Mesodermal cell (in vitro differentiated cells): ENCODE data around the gene DDX10.

Experiments used
- H3K27ac ChIP-seq: 2 replicates; pipeline ENCODE4 v1.7.0; 2013; ENCODE audit warnings: mild to moderate bottlenecking, low read depth, low read length, moderate library complexity; ENCODE audit not compliant: severe bottlenecking
- H3K36me3 ChIP-seq: 2 replicates; pipeline ENCODE4 v1.7.1; 2013; ENCODE audit warnings: mild to moderate bottlenecking, low read length, moderate library complexity; ENCODE audit not compliant: control insufficient read depth, insufficient read depth
- H3K4me1 ChIP-seq: one replicate; pipeline ENCODE4 v1.7.1; 2013; ENCODE audit warnings: mild to moderate bottlenecking, low read length; ENCODE audit not compliant: insufficient read depth, control insufficient read depth, poor library complexity, severe bottlenecking
- H3K4me3 ChIP-seq: 2 replicates; pipeline ENCODE4 v1.7.0; 2013; ENCODE audit warnings: low read length, control low read depth, mild to moderate bottlenecking; ENCODE audit not compliant: insufficient read depth, poor library complexity, severe bottlenecking; ENCODE audit errors: extremely low read depth
- H3K9me3 ChIP-seq: 2 replicates; pipeline ENCODE4 v1.7.1; 2013; ENCODE audit warnings: mild to moderate bottlenecking, low read length, moderate library complexity; ENCODE audit not compliant: control insufficient read depth
- WGBS, 2 experiments: methylation state at CpG; one replicate each; pipeline ENCODE4 v1.1.5; 2013; ENCODE audit warnings: missing lambda C conversion rate in 2 of 2; ENCODE audit not compliant: insufficient coverage in 2 of 2; 5-methylcytosine and 5-hydroxymethylcytosine counted together

DDX10 gene

DNA sequence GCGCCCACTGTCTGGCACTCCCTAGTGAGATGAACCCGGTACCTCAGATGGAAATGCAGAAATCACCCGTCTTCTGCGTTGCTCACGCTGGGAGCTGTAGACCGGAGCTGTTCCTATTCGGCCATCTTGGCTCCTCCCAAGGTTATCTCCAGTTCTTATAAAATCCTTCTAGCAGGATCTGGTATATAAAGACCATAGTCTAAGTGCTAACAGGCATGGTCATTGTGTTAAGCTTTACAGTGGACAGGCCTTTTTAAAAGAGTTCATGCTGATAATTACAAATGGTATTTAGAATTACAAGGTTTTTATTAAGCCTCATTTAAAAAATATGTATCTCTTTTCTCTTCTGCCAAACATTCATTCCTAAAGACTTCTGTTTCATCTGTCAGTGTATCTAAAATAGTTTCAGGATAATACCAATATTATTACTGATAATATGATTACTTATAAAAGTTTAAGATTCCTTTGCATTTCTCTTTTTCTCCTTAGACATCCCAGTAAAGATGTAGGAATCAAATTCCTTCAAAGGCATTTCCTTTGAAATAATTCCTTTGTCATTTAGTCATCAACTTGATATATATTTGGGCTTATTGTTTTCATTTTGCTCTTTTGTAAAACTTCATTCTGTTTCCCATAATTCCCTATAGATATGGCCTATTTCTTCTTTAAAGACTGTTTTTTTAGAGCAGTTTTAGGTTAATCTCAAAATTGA lies 20.7 kb downstream of the DDX10 start:
- H3K4me3 ChIP-seq = no peak overlapping the region
- H3K36me3 ChIP-seq = peaks cover 51% of the 10 kb centered on the region
- no peaks in the 10 kb centered on the region for H3K4me1 ChIP-seq
- WGBS, 2 experiments = 100% methylated on average over 2 of the region's 7 CpGs; no CpG with 5 or more reads in 1 of the 2 experiments
- no peak overlapping the region for H3K27ac ChIP-seq
- H3K9me3 ChIP-seq = no peaks in the 10 kb centered on the region

DNA sequence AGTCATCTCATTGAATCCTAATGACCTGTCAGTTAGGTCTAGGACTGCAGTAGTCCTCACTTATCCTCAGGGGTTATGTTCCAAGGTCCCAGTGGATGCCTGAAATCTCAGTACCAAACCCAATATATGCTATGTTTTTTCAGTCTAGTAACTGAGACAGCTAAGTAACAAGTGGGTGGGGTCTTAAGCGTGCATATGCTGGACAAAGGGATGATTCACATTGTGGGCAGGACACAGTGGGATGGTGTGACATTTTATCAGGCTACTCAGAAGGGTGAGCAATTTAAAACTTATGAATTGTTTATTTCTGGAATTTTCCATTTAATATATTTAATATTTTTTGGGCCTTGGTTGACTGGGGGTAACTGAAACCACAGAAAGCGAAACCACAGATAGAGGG lies 29.0 kb downstream of the DDX10 start:
- WGBS, 2 experiments = 86 to 88% methylated on average over 1 of the region's 2 CpGs
- Histone ChIP-seq H3K4me3 (no peak overlapping the region), H3K9me3 (no peaks in the 10 kb centered on the region), H3K4me1 (no peaks in the 10 kb centered on the region), H3K36me3 (peaks cover 57% of the 10 kb centered on the region), H3K27ac (no peak overlapping the region)

GRCh38 chr11:108694846-108695245 lies 30.0 kb downstream of the DDX10 start:
- Histone ChIP-seq H3K4me3 (no peak overlapping the region), H3K36me3 (peaks cover 56% of the 10 kb centered on the region), H3K9me3 (no peaks in the 10 kb centered on the region), H3K4me1 (no peaks in the 10 kb centered on the region), H3K27ac (no peak overlapping the region)
- WGBS, 2 experiments = no CpG with 5 or more reads among the region's 1 CpG

DNA sequence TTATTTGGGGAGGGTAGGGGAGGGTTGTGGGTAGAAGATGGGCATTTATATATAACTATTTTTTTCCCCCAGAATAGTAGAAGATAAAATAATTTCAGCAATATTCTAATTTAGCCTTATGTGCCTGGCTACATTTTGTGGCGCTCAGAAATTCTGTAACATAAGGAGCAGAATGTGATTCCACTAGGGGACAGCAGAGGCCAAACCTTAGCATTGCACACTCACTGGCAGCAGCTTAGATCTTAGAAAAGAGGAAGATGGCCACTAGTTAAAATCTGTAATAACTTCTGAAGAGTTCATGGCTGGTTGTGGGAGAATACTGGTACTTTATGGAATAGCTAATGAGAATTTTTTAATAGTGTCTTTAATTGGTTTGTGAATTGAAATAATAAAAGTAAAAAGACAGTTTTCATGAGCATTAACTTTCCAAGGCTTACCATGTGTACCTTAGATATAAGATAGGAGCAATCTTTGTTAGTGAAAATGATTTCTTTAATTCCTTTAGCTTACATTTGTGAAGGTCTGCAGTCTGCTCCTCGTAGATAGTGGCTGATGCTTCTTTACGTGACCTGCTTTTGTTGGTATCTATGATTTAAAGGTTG lies 33.1 kb downstream of the DDX10 start:
- Histone ChIP-seq H3K4me3 (no peak overlapping the region), H3K9me3 (no peaks in the 10 kb centered on the region), H3K27ac (no peak overlapping the region), H3K36me3 (peaks cover 56% of the 10 kb centered on the region), H3K4me1 (no peaks in the 10 kb centered on the region)
- 83 to 90% methylated on average over 2 to 3 of the region's 3 CpGs for WGBS, 2 experiments

- WGBS, 2 experiments = 89 to 100% methylated on average over 3 of the region's 4 CpGs
Observed at GRCh38 chr11:108698844-108699642, 34.2 kb downstream of the DDX10 start.

DNA sequence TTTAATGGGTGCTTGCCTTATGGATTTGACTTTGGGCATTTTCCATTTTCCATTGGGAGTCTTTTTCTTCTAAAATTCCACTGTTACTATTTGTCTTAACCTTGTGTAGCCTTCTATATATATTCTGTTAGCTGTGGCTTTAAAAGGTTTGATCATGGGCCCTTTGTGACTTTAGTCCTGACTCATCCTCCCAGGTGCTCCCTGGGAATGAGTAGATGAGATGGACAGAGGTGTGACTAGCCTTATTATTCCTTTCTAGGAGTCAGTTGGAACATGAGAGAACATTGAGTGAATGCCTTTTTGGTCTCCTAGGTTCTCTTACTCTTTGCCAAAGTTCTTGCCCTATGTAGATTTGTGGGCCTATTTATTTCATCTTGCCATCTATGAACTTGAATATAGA lies 39.0 kb downstream of the DDX10 start:
- Histone ChIP-seq H3K36me3 (peaks cover 62% of the 10 kb centered on the region), H3K9me3 (peaks cover 16% of the 10 kb centered on the region), H3K4me1 (no peaks in the 10 kb centered on the region), H3K27ac (no peak overlapping the region), H3K4me3 (no peak overlapping the region)

More at GRCh38 chr11:108698844-108699642, 34.2 kb downstream of the DDX10 start:
- Histone ChIP-seq H3K4me3 (no peak overlapping the region), H3K36me3 (peaks cover 48% of the 10 kb centered on the region), H3K27ac (no peak overlapping the region), H3K4me1 (no peaks in the 10 kb centered on the region), H3K9me3 (no peaks in the 10 kb centered on the region)

GRCh38 chr11:108705061-108705460 lies 40.2 kb downstream of the DDX10 start:
- Histone ChIP-seq H3K27ac (no peak overlapping the region), H3K36me3 (peaks cover 57% of the 10 kb centered on the region), H3K4me3 (no peak overlapping the region), H3K4me1 (no peaks in the 10 kb centered on the region), H3K9me3 (peaks cover 17% of the 10 kb centered on the region)
- WGBS, 2 experiments = 89 to 91% methylated on average over 1 of the region's 2 CpGs

DNA sequence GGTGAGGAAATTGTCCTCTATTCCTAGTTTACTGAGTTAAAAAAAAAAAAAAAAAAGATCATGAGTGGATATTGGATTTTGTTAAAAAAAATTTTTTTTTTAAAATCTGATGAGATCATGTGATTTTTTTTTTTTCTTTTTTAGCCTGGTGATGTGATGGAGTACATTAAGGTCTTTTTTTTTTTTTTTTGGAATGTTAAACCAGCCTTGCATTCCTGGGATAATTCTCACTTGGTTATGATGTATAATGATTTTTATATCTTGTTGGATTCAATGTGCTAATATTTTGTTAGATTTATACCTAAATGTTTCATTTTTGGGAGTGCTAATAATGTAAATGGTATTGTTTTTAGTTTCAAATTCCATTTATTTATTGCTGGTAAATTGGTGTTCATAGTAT lies 43.3 kb downstream of the DDX10 start:
- H3K27ac ChIP-seq = no peak overlapping the region
- no peaks in the 10 kb centered on the region for H3K4me1 ChIP-seq
- H3K4me3 ChIP-seq = no peak overlapping the region
- peaks cover 49% of the 10 kb centered on the region for H3K36me3 ChIP-seq
- H3K9me3 ChIP-seq = peaks cover 17% of the 10 kb centered on the region

DNA sequence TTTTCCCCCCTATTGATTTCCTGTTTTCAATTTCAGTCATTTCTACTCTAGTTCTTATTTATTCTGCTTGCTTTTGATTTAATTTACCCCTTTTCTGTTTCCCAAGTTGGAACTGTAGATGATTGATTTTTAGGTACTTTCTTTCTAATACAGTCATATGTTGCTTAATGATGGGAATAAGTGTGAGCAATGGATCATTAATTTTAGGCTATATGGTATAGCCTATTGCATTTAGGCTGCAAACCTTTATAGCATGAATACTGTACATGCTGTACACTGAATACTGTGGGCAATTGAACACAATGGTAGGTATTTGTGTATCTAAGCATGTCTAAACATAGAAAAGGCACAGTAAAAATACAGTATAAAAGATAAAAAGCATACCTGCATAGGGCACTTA lies 44.9 kb downstream of the DDX10 start:
- Histone ChIP-seq H3K4me3 (no peak overlapping the region), H3K9me3 (peaks cover 17% of the 10 kb centered on the region), H3K36me3 (peaks cover 45% of the 10 kb centered on the region), H3K27ac (no peak overlapping the region), H3K4me1 (peaks cover 11% of the 10 kb centered on the region)

DNA sequence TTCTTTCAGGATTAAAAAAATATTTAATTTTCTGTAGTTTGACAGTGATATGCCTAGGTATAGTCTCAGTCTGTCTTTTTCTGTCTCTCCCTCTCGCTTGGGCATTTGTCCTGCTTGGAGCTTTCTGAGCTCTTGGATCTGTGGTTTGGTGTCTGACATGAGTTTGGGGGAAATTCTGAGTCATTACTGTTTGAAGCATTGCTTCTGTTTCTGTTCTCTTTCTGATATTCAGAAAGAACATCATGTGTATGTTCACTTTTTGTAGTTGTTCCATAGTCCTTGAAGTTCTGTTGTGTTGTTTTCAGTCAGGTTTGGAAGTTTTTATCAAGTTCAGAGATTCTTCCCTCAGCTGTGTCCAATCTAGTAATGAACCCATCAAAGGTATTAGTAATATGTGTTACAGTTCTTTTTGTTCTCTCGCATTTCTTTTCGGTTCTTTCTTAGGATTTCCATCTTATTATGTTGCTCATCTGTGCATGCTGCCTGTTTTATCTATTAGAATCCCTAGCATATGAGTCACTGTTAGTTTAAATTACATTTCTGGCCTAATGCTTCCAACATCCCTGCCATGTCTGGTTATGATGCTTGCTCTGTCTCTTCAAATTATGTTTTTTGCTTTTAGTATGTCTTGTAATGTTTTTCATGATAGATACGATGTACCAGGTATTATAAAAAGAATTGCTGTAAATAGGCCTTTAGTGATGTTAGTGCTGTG lies 48.4 kb downstream of the DDX10 start:
- peaks cover 11% of the 10 kb centered on the region for H3K4me1 ChIP-seq
- peaks cover 41% of the 10 kb centered on the region for H3K36me3 ChIP-seq
- 90 to 100% methylated on average over 1 to 2 of the region's 4 CpGs for WGBS, 2 experiments
- no peak overlapping the region for H3K4me3 ChIP-seq
- H3K9me3 ChIP-seq = peaks cover 8% of the 10 kb centered on the region
- H3K27ac ChIP-seq = peak overlapping the region; percentile 55
